Measurements from ENCODE around the gene CLDN24.

GRCh38 chr4:183304067-183304466 is 18.2 kb downstream of the CLDN24 start:
- TF ChIP-seq CTCF (IDR thresholded peaks at IDR 0.05) (no peak), POLR2AphosphoS5 (IDR thresholded peaks at IDR 0.05; ENCODE audit: low read depth, low read length) (no peak), MXI1 (IDR thresholded peaks at IDR 0.05; ENCODE audit: low read depth, low read length) (no peak)
